ENCODE measurements around the gene OR9G1.
"Not testable (repeated sequence)": the region's sequence is repeated elsewhere in the genome, so short reads cannot be mapped to it uniquely, and the experiment has no call there.

The OR9G1 gene, protein sequence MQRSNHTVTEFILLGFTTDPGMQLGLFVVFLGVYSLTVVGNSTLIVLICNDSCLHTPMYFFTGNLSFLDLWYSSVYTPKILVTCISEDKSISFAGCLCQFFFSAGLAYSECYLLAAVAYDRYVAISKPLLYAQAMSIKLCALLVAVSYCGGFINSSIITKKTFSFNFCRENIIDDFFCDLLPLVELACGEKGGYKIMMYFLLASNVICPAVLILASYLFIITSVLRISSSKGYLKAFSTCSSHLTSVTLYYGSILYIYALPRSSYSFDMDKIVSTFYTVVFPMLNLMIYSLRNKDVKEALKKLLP

DNA sequence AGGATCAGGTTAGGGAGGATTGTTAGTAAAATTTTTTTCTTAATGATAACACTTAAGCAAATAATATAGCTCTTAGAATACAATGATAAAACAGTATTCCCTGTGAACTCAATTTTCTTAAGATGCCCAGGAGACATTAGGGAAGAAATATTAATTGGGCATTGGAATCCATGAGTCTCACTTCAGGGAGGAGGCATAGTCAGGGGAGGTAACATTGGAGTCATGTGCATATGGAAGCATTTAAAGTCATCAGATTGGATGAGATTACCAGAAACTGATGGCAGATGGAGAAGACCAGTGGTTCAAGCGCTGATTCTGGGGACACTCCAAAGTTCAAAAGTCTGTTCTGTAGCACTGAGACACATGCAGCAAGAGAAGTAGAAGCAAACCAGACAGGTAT, at the start of gene OR9G1:
Gene OR9G1 (plus strand): TSS at position 301 of the 400 bp plus-strand sequence. CDS start 1,293 bp downstream, outside the sequence.
- DNase-seq (ENCODE audit: low read depth) = no peak

DNA sequence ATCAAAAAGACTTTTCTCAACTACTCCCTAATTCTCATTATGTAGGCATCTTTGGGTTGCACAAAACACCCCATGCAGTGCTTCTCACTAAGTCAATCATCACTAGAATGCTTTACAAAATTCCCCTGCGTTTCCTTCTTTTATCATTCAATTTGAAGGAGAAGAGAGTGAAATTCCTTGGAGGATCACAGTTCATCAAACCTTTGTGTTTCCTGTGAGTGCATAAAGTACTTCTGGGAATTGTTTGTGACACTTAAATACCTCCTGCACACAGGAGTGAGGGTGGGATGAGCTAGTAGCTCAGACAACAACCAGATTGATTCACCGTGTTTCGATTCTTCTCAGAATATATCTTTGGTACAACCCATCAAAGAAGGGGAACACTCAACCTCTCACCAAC, 39.1 kb upstream of the OR9G1 start:
- no peak for DNase-seq (ENCODE audit: low read depth)

DNA sequence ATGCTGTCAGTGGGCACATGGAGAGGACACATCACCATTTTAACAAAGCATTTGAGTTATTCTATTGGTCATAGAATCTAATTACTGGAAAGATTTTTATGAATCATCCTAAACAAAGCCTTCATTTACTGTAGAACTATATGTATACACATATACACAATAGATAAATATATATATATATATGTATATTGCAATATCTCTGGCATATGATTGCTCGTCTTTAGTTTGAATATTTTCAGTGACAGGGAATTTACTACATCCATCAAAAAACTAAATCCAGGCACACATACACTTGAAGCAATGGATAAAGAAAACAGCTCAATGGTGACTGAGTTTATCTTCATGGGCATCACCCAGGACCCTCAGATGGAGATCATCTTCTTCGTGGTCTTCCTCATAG, 35.5 kb upstream of the OR9G1 start, which contains the start of gene OR5AR1:
Gene OR5AR1 (plus strand): TSS at position 301 of the 400 bp plus-strand sequence. CDS start 0 bp downstream, at position 301.
- DNase-seq (ENCODE audit: low read depth) = no peak

DNA sequence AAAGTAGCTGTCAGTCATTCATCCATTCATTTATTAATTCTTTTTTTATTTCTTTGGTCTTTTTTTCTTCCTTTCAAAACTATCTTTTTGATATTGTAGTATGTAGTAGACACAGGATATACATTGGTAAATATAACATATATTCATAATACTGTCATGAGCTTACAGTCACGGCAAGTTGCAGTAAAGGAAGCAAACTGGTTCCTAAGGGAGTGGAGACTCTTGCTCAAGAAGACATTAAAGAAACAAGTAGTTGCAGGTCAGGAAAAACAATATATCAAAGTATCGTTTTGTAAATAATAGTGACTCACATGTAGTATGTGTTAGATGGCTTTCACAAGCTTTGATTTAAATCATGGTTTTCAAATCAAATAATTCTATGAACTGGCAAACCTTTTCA, 27.9 kb upstream of the OR9G1 start:
- no peak for DNase-seq (ENCODE audit: low read depth)

DNA sequence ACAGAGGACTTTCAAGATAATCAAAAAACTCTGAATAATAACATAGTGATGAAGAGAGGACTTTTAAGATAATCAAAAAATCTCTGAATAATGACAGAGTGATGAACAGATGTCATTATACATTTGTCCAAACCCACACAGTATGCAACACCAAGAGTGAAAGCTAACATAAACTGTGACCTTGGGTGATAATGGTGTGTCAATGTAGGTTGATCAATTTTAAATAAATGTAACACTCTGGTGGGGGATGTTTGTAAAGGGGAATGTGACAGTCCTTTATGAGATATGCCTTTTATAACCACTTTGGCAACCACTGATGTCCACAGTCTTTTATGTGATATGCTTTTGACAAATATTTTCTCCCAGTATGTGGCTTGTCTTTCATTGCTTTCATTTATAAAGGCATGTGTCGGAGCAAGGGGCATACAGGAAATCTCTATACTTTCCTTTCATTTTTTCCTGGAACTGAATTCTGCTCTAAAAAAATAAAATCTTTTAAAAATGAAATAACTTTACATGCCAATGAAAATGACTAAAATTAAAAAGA, 10.3 kb upstream of the OR9G1 start:
- DNase-seq (ENCODE audit: low read depth) = no peak

DNA sequence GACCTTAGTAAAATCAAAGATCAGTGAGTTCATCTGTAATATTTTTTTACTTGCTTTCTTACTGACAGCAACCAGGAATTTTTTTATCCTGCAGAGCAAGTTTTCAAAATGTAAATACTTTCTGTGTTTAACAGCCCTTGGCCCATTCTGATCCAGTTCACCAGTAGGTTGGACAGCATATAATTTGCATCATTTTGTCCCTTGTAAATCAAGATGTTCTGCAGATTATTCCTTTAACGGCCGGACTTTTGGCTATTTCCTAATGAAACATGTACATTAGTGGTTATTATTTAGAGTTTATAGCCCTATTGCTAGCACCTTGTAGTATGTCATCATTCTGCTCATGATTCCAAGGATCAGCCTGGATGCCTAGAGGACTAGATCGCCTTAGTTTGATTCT, 7.7 kb upstream of the OR9G1 start:
- DNase-seq (ENCODE audit: low read depth) = not testable (repeated sequence)

DNA sequence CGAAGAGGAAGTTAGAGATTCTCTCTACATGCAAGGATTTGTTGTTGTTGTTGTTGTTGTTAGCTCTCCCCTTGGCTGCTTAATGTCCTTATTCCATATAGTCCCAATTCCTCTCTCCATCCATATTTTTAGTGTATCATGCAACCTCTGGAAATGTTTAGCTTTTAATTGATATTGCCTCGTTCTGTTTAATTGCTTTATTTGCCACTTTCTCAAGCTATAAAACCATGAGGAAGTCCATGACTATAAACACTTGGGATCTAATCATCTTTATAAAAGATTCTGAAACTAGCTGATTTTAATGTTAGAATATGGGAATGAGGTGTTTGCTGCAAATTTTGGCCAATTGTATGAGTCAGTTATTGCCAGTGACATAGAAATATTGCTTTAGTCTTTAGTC, 5.5 kb upstream of the OR9G1 start:
- DNase-seq (ENCODE audit: low read depth) = no peak

DNA sequence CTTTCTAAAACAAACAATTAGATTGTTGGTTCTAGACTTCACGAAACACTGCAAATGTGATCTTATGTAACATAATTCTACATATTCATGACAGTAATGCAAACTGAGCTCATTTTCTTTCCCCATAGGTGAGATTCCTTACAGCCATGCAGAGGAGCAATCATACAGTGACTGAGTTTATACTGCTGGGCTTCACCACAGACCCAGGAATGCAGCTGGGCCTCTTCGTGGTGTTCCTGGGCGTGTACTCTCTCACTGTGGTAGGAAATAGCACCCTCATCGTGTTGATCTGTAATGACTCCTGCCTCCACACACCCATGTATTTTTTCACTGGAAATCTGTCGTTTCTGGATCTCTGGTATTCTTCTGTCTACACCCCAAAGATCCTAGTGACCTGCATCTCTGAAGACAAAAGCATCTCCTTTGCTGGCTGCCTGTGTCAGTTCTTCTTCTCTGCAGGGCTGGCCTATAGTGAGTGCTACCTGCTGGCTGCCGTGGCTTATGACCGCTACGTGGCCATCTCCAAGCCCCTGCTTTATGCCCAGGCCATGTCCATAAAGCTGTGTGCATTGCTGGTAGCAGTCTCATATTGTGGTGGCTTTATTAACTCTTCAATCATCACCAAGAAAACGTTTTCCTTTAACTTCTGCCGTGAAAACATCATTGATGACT, 1.5 kb downstream of the OR9G1 start:
- DNase-seq (ENCODE audit: low read depth) = no peak

DNA sequence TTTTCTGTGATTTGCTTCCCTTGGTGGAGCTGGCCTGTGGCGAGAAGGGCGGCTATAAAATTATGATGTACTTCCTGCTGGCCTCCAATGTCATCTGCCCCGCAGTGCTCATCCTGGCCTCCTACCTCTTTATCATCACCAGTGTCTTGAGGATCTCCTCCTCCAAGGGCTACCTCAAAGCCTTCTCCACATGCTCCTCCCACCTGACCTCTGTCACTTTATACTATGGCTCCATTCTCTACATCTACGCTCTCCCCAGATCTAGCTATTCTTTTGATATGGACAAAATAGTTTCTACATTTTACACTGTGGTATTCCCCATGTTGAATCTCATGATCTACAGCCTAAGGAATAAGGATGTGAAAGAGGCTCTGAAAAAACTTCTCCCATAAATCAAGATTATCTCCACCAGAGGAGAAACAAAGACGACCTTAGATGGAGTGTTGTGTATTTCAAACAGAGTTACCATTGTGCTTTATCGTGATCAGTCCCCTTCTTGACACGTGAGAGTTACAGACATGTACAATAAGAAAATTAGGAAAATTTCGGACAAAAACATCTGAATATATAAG, 2.1 kb downstream of the OR9G1 start:
- DNase-seq (ENCODE audit: low read depth) = no peak

DNA sequence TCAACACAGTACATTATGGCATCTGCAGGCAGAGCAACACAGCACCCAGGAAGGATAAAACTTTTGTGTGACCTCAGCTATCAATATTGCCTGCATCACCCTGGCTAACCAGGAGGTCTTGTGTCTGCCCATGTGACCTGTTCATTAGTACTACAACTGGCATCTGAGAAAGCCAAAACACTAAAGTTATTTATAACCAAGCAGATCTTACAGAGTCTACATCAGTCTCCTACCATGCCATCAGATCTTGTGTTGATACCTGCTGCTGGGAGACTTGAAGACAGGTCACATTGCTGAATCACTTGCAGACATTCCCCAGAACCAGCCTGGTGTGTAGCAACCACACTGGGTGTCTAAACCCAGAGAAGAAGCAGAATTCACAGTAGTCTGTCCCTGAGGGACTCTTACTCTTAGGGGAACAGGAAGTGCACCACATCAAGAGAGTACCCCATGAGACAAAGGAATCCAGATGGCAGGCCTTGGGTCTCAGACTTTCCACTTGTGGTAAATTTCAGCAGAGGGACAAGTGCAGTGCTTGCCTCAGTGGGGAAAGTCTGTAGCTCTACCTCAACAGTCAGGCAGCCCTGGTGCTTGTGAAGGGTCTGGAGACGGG, 7.0 kb downstream of the OR9G1 start:
- no peak for DNase-seq (ENCODE audit: low read depth)

DNA sequence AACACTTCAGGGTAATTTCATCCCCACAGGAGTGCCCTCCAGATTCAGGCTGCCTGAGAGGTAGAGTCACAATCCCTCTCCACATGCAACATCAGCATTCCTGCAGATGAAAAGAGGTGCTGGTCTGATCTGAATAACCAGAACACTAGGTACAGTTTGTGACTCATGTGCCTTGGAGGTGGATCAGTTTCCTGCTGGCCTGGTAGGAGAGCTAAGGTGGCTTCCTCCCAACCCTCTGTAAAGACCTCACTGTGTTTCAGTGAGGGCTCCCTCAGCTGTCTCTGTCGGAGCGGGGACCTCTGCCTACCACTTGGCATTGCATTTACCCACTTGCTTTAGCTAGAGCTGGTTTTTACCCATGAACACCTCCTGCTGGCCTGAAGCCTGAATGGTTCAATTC, 7.6 kb downstream of the OR9G1 start:
- no peak for DNase-seq (ENCODE audit: low read depth)

DNA sequence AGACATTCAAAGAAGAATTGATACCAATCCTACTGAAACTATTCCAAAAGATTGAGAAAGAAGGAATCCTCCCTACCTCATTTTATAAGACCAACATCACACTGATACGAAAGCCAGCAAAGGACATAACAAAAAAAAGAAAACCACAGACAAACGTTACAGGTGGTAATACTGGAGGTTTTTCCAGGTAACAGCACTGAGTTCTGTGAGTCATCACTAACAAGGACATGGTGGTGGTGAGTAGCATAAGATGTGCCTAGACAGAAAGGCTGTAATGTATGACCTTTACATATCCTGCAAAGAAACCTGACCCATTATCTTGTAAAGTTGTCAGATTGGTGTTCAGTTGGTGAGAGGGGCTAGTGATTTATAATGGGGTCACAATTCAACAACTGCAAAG, 15.3 kb downstream of the OR9G1 start:
- no peak for DNase-seq (ENCODE audit: low read depth)

DNA sequence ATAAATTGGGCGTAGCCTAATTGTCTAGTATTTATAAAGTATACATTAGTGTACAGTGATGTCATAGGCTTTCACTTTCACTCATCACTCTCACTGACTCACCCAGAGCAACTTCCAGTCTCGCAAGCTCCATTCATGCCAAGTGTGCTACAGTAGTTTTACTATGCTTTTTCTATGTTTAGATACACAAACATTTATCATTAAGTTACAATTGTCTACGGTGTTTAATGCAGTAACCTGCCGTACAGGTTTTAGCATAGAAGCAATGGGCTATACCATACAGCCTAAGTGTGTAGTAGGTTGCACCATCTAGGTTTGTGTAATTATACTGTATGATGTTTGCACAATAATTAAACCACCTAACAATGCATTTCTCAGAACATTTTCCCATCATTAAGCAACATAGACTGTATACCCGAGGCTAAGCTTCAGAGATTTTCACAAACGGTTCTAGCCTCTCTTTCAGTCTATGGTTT, 17.5 kb downstream of the OR9G1 start:
- DNase-seq (ENCODE audit: low read depth) = no peak

DNA sequence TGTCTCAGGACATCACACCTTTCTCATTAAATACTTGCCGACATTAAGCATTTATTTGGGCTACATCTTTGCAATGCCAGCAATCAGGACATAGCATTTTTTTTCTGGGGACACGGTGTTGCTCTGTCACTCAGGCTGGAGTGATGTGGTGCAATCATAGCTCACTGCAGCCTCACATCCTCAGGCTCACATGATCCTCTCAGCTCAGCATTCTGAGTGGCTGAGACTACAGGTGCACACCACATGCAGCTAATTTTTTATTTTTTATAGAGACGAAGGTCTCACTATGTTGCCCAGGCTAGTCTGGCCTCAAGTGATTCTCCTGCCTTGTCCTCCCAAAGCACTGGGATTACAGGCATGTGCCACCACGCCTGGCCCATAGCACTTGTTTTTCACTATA, 21.6 kb downstream of the OR9G1 start:
- DNase-seq (ENCODE audit: low read depth) = no peak

DNA sequence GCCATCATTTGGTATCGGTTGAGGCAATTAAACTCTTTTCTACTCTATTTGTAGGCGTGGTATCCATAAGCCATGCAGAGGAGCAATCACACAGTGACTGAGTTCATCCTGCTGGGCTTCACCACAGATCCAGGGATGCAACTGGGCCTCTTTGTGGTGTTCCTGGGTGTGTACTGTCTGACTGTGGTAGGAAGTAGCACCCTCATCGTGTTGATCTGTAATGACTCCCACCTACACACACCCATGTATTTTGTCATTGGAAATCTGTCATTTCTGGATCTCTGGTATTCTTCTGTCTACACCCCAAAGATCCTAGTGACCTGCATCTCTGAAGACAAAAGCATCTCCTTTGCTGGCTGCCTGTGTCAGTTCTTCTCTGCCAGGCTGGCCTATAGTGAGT, 41.2 kb downstream of the OR9G1 start:
- DNase-seq (ENCODE audit: low read depth) = no peak

DNA sequence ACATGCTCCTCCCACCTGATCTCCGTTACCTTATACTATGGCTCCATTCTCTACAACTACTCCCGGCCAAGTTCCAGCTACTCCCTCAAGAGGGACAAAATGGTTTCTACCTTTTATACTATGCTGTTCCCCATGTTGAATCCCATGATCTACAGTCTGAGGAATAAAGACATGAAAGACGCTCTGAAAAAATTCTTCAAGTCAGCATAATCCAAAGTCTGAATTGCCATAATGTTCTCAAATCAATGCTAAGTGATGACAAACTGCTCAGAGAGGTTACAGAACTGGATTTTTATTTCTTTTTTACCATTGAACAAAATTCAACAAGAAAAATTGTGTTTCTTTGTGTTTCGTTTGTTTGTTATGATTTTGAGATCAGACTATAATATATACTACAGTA, 42.0 kb downstream of the OR9G1 start:
- no peak for DNase-seq (ENCODE audit: low read depth)

DNA sequence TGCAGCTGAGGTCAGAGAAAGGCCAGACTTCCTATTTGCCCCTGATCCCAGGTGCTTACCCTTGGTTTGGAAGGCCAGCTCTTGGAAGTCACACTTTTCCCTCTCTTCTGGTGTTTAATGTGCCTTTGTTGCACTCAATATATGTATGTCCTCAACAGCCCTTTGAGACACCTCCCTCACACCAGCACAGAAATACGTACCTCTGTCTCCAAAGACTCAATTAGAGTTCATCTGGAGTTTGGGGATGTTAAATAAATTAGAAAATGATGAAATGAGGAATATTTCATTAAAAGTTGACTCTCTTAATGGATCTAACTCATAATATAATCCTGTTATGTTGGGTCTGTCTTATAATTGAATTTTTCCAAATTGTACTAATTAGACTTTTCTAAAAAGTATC, 49.7 kb downstream of the OR9G1 start, which contains the start of gene OR9G4:
Gene OR9G4 (minus strand): TSS at position 101 of the 400 bp plus-strand sequence. CDS start 4,931 bp downstream, outside the sequence.
- no peak for DNase-seq (ENCODE audit: low read depth)

DNA sequence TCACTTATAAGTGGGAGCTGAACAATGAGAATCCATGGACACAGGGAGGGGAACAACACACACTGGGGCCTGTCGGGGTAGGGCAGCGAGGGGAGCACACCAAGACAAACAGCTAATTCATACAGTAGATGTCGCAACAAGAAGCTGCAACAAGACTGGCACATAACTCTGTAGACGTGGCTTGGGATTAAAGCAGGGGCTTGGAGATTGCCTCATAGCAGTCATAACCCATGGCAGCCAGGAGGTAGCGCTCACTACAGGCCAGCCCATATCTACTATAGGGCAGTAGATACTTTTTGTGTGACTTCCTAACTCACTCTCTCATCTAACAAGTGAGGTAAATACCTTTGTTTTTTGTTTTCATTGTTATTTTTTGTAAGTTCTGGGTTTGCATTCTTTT, 51.3 kb downstream of the OR9G1 start:
- no peak for DNase-seq (ENCODE audit: low read depth)

DNA sequence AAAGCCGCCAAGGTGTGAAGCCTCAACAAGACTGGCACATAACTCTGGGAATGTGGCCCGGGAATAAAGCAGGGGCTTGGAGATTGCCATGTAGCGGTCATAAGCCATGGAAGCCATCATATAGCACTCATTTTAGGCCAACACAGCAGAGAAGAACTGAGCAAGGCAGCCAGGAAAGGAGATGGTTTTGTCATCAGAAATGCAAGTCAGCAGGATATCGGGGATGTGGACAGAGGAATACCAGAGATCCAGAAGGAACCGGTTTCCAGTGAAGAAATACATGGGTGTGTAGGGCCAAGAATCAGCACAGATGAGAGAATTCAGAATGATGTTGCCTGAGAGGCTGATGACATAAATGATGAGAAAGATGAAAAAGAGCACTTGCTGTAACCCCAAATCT, 52.6 kb downstream of the OR9G1 start:
- DNase-seq (ENCODE audit: low read depth) = no peak
